ENCODE measurements around the gene AHNAK2.
"Not testable (repeated sequence)": the region's sequence is repeated elsewhere in the genome, so short reads cannot be mapped to it uniquely, and the experiment has no call there.

Gene AHNAK2

GRCh38 chr14:104895207-104895785, 82.9 kb downstream of the AHNAK2 start:
- no peak for DNase-seq

GRCh38 chr14:104894331-104895206, 83.6 kb downstream of the AHNAK2 start:
- no peak for DNase-seq

- DNase-seq = no peak
Measured at GRCh38 chr14:104893435-104894207, 84.6 kb downstream of the AHNAK2 start.

GRCh38 chr14:104892531-104893434, 85.4 kb downstream of the AHNAK2 start:
- no peak for DNase-seq

GRCh38 chr14:104891664-104892530, 86.3 kb downstream of the AHNAK2 start:
- no peak for DNase-seq

- no peak for DNase-seq
Measured at GRCh38 chr14:104891121-104891551, 87.0 kb downstream of the AHNAK2 start.

- DNase-seq = not testable (repeated sequence)
Measured at GRCh38 chr14:104890292-104890691, 87.9 kb downstream of the AHNAK2 start.

- DNase-seq = no peak
Measured at GRCh38 chr14:104889375-104889757, 88.8 kb downstream of the AHNAK2 start.

GRCh38 chr14:104888489-104889374, 89.4 kb downstream of the AHNAK2 start:
- no peak for DNase-seq

GRCh38 chr14:104887623-104888488, 90.3 kb downstream of the AHNAK2 start:
- DNase-seq = no peak

Measured in CD4-positive, alpha-beta T cell treated with Interleukin-17A for 4 hours (primary cell).